Endothelial cell of umbilical vein (primary cell): ENCODE results near the gene HDAC11.

Source experiments
- CTCF ChIP-seq, 2 donors: IDR thresholded peaks; 1 replicate in 1 of 2; 2 replicates in 1 of 2; pipeline ENCODE4 v1.5.1; 2011; ENCODE audit warnings: low read length in 2 of 2, mild to moderate bottlenecking in 2 of 2, moderate library complexity in 2 of 2, control low read depth in 1 of 2, inconsistent platforms in 1 of 2, low read depth in 1 of 2; ENCODE audit not compliant: insufficient read depth in 1 of 2; ENCODE audit errors: extremely low read depth in 1 of 2
- EZH2 ChIP-seq: IDR thresholded peaks from 2 replicates; pipeline ENCODE4 v1.6.1; 2012; ENCODE audit warnings: borderline replicate concordance, low read depth, mild to moderate bottlenecking, moderate library complexity, low read length, inconsistent platforms; ENCODE audit not compliant: severe bottlenecking
- GATA2 ChIP-seq: IDR thresholded peaks from 2 replicates; pipeline ENCODE4 v1.7.0; 2011; ENCODE audit warnings: low read depth, mild to moderate bottlenecking, moderate library complexity, mixed read lengths, low read length; ENCODE audit not compliant: insufficient read length, insufficient read depth
- JUN ChIP-seq: IDR thresholded peaks from 2 replicates; pipeline ENCODE4 v1.6.1; 2011; ENCODE audit warnings: borderline replicate concordance, low read depth; ENCODE audit not compliant: insufficient read length, insufficient read depth
- MAX ChIP-seq: IDR thresholded peaks from 2 replicates; pipeline ENCODE4 v1.6.1; 2011; ENCODE audit not compliant: insufficient read depth, insufficient read length
- MYC ChIP-seq: IDR thresholded peaks from one replicate; pipeline ENCODE4 v1.6.1; 2011; ENCODE audit warnings: mild to moderate bottlenecking, low read depth, low read length
- POLR2A ChIP-seq: IDR thresholded peaks from 2 replicates; pipeline ENCODE4 v1.6.1; 2012; ENCODE audit warnings: low read depth, mild to moderate bottlenecking, control low read depth, low read length
- POLR2AphosphoS5 ChIP-seq: IDR thresholded peaks from 2 replicates; pipeline ENCODE4 v1.6.1; 2012; ENCODE audit warnings: low read depth, mild to moderate bottlenecking, control low read depth, low read length, moderate library complexity; ENCODE audit not compliant: insufficient read depth

- TF ChIP-seq POLR2A (no peak), EZH2 (no peak), CTCF (IDR thresholded peaks at IDR 0.05; ENCODE audit: extremely low read depth in 1 of 2, insufficient read depth in 1 of 2, low read depth in 1 of 2, low read length in 2 of 2) (no peak), POLR2AphosphoS5 (no peak), MAX (no peak), MYC (no peak), JUN (no peak), GATA2 (no peak)
These were observed 46.5 kb downstream of the HDAC11 start for GRCh38 chr3:13526626-13526949.
